Stimulated activated CD4-positive, alpha-beta T cell treated with anti-CD3 and anti-CD28 coated beads, Interleukin-4, amount 100 ng/mL, for 24 hours (primary cell): ENCODE data around the gene MDFI.

Source experiments
- DNase-seq: peaks from one replicate; pipeline ENCODE4 v3.0.0-alpha.2; 2020

Gene MDFI

GRCh38 chr6:41651962-41652657, 13.8 kb downstream of the MDFI start:
- DNase-seq: no peak

- DNase-seq: no peak
Measured at GRCh38 chr6:41652866-41653652, 14.8 kb downstream of the MDFI start.

GRCh38 chr6:41653691-41654090, 15.4 kb downstream of the MDFI start:
- no peak for DNase-seq

GRCh38 chr6:41654151-41654697, 16.0 kb downstream of the MDFI start:
- DNase-seq: no peak

GRCh38 chr6:41654698-41655151, 16.5 kb downstream of the MDFI start:
- no peak for DNase-seq

GRCh38 chr6:41655176-41655575, 16.9 kb downstream of the MDFI start:
- no peak for DNase-seq

- DNase-seq: no peak
Measured at GRCh38 chr6:41655646-41656001, 17.4 kb downstream of the MDFI start.

GRCh38 chr6:41656002-41656691, 17.9 kb downstream of the MDFI start:
- no peak for DNase-seq

GRCh38 chr6:41657131-41658094, 19.1 kb downstream of the MDFI start:
- DNase-seq: no peak

GRCh38 chr6:41658636-41659035, 20.4 kb downstream of the MDFI start:
- DNase-seq: no peak

- no peak for DNase-seq
Measured at GRCh38 chr6:41659935-41660334, 21.7 kb downstream of the MDFI start.

GRCh38 chr6:41663568-41663967, 25.3 kb downstream of the MDFI start:
- no peak for DNase-seq

- no peak for DNase-seq
Measured at GRCh38 chr6:41664271-41664670, 26.0 kb downstream of the MDFI start.

GRCh38 chr6:41667195-41667594, 28.9 kb downstream of the MDFI start:
- DNase-seq: no peak

- no peak for DNase-seq
Measured at GRCh38 chr6:41668968-41669367, 30.7 kb downstream of the MDFI start.

- DNase-seq: no peak
Measured at GRCh38 chr6:41670703-41671360, 32.6 kb downstream of the MDFI start.

- DNase-seq: no peak
Measured at GRCh38 chr6:41671376-41671775, 33.1 kb downstream of the MDFI start.

GRCh38 chr6:41672016-41672415, 33.7 kb downstream of the MDFI start:
- no peak for DNase-seq

- no peak for DNase-seq
Measured at GRCh38 chr6:41672816-41673703, 34.8 kb downstream of the MDFI start.

- DNase-seq: no peak
Measured at GRCh38 chr6:41673704-41674000, 35.4 kb downstream of the MDFI start.
